HG03575 (cell line): ENCODE measurements around the gene EHD3.

Experiments used
- ATAC-seq: cut with Tn5 transposase; IDR thresholded peaks from one replicate; pipeline ENCODE4 v1.9.1; 2021; ENCODE audit not compliant: unreplicated experiment, insufficient number of reproducible peaks, low FRiP score; ENCODE audit errors: extremely low read depth

The EHD3 gene

GRCh38 chr2:31233741-31234682 lies at the start of gene EHD3:
TSS of gene EHD3 (plus strand) at chr2:31234152. CDS start at chr2:31234622, 470 bp downstream.
- ATAC-seq = no peak

DNA sequence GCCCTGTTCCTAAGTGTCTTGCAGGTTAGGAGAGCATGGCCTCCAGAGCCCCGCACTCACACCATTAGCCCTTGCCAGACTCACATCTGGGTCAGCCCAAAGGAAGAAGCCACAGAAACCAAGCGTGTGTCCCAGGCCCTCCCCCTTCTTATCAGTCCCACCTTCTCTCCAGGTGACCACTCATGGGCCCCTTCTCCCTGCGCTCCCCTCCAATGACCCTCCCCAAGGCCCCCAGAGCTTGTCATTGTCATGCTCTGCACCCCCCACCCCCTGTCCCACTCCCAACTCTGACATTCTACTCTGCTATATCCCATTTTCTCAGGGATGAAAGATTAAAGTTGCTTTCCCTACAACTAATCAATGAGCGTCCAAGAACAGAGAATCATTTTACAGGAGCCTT lies 46.8 kb upstream of the EHD3 start:
- no peak for ATAC-seq

DNA sequence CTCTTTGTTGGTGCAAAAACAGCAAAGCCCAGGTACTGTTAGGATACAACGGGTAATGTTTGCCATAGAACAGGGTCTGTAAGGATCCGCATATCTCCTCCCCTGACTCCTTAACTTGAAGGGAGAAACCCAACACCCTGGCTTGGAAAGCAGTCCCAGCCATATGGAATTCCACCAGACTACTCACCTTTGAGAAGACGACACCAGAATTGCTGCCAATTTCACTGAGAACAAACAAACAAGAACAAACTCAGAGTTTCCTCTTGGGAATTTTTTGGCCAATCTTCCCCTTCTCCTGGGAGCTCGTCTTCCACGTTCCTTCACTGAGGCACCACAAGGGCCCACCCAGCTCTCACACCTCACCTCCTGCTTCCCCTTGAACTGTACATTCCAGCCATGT lies 45.8 kb upstream of the EHD3 start:
- no peak for ATAC-seq

- ATAC-seq = no peak
Observed at GRCh38 chr2:31189141-31189540, 44.8 kb upstream of the EHD3 start.

GRCh38 chr2:31190188-31190587 lies 43.8 kb upstream of the EHD3 start:
- no peak for ATAC-seq

DNA sequence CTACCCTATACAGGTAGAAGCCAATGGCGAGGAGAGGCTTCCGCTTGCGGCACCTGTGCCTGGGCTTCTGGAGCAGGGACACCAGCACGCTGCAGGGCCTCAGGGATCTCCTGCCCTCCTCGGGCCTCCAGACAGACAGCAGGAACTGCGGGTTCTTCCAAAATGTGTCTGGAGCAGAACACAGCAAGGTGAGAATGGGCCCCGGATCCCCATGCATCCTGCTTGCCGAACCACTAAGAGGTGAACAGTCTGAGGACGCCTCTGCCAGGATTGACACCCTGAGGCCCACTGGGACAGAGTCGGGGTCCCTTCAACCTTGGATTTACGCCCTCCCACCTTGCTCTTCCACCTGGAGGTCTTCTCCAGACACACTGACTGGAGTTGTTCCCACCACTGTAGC lies 42.0 kb upstream of the EHD3 start:
- no peak for ATAC-seq

DNA sequence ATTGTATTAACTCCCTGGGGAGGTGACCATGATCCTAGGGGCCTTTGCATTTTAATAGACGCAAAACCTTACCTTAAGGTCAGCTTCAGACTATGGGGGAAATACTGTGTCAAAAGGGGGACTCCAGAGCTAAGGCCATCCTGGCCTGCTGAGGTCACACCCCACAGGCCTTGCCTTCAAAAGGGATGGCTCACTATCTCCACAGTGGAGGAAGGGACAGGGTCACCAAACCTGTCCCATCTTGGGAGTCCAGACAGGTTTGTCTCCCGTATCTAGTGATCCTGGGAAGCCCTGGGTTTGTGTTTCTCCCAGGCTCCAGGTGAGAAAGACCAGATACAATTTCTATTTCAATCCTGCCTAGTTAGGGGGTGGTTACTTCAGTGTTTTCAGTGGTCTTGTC lies 41.6 kb upstream of the EHD3 start:
- ATAC-seq = no peak

GRCh38 chr2:31192851-31193392 lies 41.0 kb upstream of the EHD3 start:
- ATAC-seq = no peak

GRCh38 chr2:31193806-31194205 lies 40.1 kb upstream of the EHD3 start:
- ATAC-seq = no peak

GRCh38 chr2:31196622-31197021 lies 37.3 kb upstream of the EHD3 start:
- ATAC-seq = no peak

GRCh38 chr2:31197166-31197565 lies 36.8 kb upstream of the EHD3 start:
- no peak for ATAC-seq

GRCh38 chr2:31197669-31198068 lies 36.3 kb upstream of the EHD3 start:
- no peak for ATAC-seq

DNA sequence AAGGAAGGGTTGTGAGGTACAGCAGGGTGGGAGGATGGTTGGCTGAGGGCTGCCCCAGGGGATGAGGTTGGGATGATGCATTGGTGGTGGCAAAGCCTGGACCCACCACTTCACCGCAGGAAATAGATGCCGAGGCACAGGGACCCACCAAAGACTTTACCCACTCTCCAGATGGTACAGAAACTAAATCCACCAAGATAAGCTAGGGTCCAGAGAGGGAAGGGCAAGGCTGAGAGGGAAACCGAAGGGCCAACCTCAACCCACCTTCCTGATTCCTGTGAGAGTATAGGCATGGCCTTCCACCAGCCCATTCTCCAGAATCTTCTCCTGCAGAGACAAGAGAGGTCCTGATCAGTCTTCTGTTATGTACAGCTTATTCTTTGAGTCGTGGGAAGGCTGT lies 34.7 kb upstream of the EHD3 start:
- ATAC-seq = no peak

- ATAC-seq = no peak
Observed at GRCh38 chr2:31200972-31201371, 33.0 kb upstream of the EHD3 start.

- no peak for ATAC-seq
Observed at GRCh38 chr2:31202041-31202440, 31.9 kb upstream of the EHD3 start.

DNA sequence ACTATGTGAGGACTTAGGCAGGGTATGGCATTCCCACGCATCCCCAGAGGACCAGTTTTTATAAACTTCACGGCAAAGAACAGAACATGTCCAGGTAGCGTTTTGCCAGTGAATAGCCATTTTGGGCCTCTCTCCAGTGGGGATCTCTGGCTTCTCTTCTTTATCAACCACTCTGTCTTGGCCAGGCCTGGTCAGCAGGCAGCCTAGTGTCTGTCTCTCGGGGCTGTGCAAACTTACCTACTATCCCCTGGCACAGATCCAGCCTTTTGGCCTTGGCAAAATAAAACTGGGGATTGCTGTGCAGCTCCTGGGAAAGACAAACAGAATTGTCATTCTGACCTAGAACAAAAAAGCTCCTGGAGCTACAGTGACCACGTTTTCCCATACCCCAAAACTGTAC lies 31.1 kb upstream of the EHD3 start:
- ATAC-seq = no peak

GRCh38 chr2:31203916-31204315 lies 30.0 kb upstream of the EHD3 start:
- ATAC-seq = no peak

- no peak for ATAC-seq
Observed at GRCh38 chr2:31204783-31205182, 29.2 kb upstream of the EHD3 start.

GRCh38 chr2:31205186-31205585 lies 28.8 kb upstream of the EHD3 start:
- ATAC-seq = no peak

DNA sequence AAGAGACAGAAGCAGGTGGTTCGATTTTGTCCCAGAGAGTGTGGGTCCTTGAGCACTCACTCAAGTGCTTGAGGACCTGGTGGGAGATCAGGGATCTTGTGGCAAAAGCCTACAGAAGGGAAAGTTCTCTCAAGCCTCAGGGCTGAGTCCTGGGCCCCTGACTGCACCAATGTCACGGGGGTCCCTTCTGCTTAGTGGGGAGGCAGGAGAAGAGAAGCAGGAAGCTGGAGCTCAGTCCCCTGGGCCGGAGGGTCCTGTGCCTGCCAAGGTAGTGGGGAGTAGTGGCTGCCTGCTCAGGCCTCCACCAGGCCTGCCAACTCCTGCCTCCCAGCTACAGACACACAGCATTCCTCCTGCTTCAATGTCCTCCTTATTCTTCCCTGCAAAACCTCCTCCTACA lies 28.3 kb upstream of the EHD3 start:
- ATAC-seq = no peak

- ATAC-seq = no peak
Observed at GRCh38 chr2:31207790-31208189, 26.2 kb upstream of the EHD3 start.
